Stimulated activated CD4-positive, alpha-beta T cell treated with anti-CD3 and anti-CD28 coated beads, Interleukin-12 subunit alpha, Interleukin-12 subunit beta, amount 100 ng/mL, for 4 hours (primary cell): Measurements from ENCODE around the gene FMNL1.
A peak's percentile ranks its signal among the peaks of the same experiment; 100 is the strongest.

Source experiments
- DNase-seq: peaks from one replicate; pipeline ENCODE4 v3.0.0-alpha.2; 2020

Gene FMNL1

GRCh38 chr17:45284176-45285140 lies 62.8 kb downstream of the FMNL1 start:
- DNase-seq: peak; percentile 43

- DNase-seq: no peak
These were observed 64.6 kb downstream of the FMNL1 start for GRCh38 chr17:45286286-45286685.

- DNase-seq: no peak
These were observed 66.1 kb downstream of the FMNL1 start for GRCh38 chr17:45287526-45288500.

- no peak for DNase-seq
These were observed 67.1 kb downstream of the FMNL1 start for GRCh38 chr17:45288825-45289224.

GRCh38 chr17:45289301-45290268 lies 67.9 kb downstream of the FMNL1 start:
- no peak for DNase-seq

GRCh38 chr17:45290269-45290765 lies 68.6 kb downstream of the FMNL1 start:
- no peak for DNase-seq

GRCh38 chr17:45291171-45291805 lies 69.6 kb downstream of the FMNL1 start:
- no peak for DNase-seq

GRCh38 chr17:45292696-45293412 lies 71.2 kb downstream of the FMNL1 start:
- no peak for DNase-seq

GRCh38 chr17:45293413-45294211 lies 71.9 kb downstream of the FMNL1 start:
- DNase-seq: no peak

- no peak for DNase-seq
These were observed 72.8 kb downstream of the FMNL1 start for GRCh38 chr17:45294506-45294905.

- no peak for DNase-seq
These were observed 74.5 kb downstream of the FMNL1 start for GRCh38 chr17:45296003-45296832.

GRCh38 chr17:45296833-45297124 lies 75.1 kb downstream of the FMNL1 start:
- no peak for DNase-seq
